BLaER1 (cell line): ENCODE data around the gene ONECUT1.

Source experiments
- H3K27ac ChIP-seq: shearing (Covaris generic); formaldehyde crosslinking; 2 replicates; pipeline ENCODE4 v1.8.1; 2022
- H3K27me3 ChIP-seq: shearing (Covaris generic); formaldehyde crosslinking; 2 replicates; pipeline ENCODE4 v1.8.1; 2022
- H3K36me3 ChIP-seq: shearing (Covaris generic); formaldehyde crosslinking; 2 replicates; pipeline ENCODE4 v1.8.1; 2022
- H3K4me1 ChIP-seq: shearing (Covaris generic); formaldehyde crosslinking; 2 replicates; pipeline ENCODE4 v1.8.1; 2022
- H3K4me2 ChIP-seq: shearing (Covaris generic); formaldehyde crosslinking; 2 replicates; pipeline ENCODE4 v1.8.1; 2022
- H3K4me3 ChIP-seq: shearing (Covaris generic); formaldehyde crosslinking; 2 replicates; pipeline ENCODE4 v1.8.1; 2022
- H3K9ac ChIP-seq: shearing (Covaris generic); formaldehyde crosslinking; 2 replicates; pipeline ENCODE4 v1.8.1; 2022
- H3K9me3 ChIP-seq: shearing (Covaris generic); formaldehyde crosslinking; 2 replicates; pipeline ENCODE4 v1.8.1; 2022
- H4K20me1 ChIP-seq: shearing (Covaris generic); formaldehyde crosslinking; 2 replicates; pipeline ENCODE4 v1.8.1; 2022
- Cebpa-rat ChIP-seq: shearing (Covaris generic); IDR thresholded peaks from 2 replicates; pipeline ENCODE4 v1.8.1; 2022

Gene ONECUT1

GRCh38 chr15:52726195-52726594, 63.9 kb downstream of the ONECUT1 start:
- H3K4me2 ChIP-seq, result no peak overlapping the region
- H4K20me1 ChIP-seq, result no peaks in the 10 kb centered on the region
- no peak for TF ChIP-seq Cebpa-rat
- no peaks in the 10 kb centered on the region for H3K36me3 ChIP-seq
- no peaks in the 10 kb centered on the region for H3K27me3 ChIP-seq
- no peak overlapping the region for H3K27ac ChIP-seq
- no peaks in the 10 kb centered on the region for H3K9me3 ChIP-seq
- H3K9ac ChIP-seq, result no peak overlapping the region
- no peak overlapping the region for H3K4me3 ChIP-seq
- peaks cover 40% of the 10 kb centered on the region for H3K4me1 ChIP-seq

GRCh38 chr15:52718551-52718950, 71.6 kb downstream of the ONECUT1 start:
- Histone ChIP-seq H3K9ac (no peak overlapping the region), H3K4me1 (no peaks in the 10 kb centered on the region)
- no peak for TF ChIP-seq Cebpa-rat

GRCh38 chr15:52717924-52718323, 72.2 kb downstream of the ONECUT1 start:
- Histone ChIP-seq H3K36me3 (no peaks in the 10 kb centered on the region), H3K4me2 (no peak overlapping the region), H4K20me1 (no peaks in the 10 kb centered on the region), H3K27me3 (no peaks in the 10 kb centered on the region), H3K27ac (no peak overlapping the region), H3K9me3 (no peaks in the 10 kb centered on the region), H3K4me1 (no peaks in the 10 kb centered on the region), H3K9ac (no peak overlapping the region), H3K4me3 (no peak overlapping the region)
- no peak for TF ChIP-seq Cebpa-rat

More at GRCh38 chr15:52718551-52718950, 71.6 kb downstream of the ONECUT1 start:
- Histone ChIP-seq H3K9me3 (no peaks in the 10 kb centered on the region), H4K20me1 (no peaks in the 10 kb centered on the region), H3K36me3 (no peaks in the 10 kb centered on the region), H3K27me3 (no peaks in the 10 kb centered on the region), H3K27ac (no peak overlapping the region), H3K4me2 (no peak overlapping the region), H3K4me3 (no peak overlapping the region)

GRCh38 chr15:52717481-52717880, 72.7 kb downstream of the ONECUT1 start:
- H3K4me3 ChIP-seq, result no peak overlapping the region
- H3K36me3 ChIP-seq, result no peaks in the 10 kb centered on the region
- TF ChIP-seq Cebpa-rat, result no peak
- H3K9me3 ChIP-seq, result no peaks in the 10 kb centered on the region
- no peak overlapping the region for H3K4me2 ChIP-seq
- no peaks in the 10 kb centered on the region for H3K27me3 ChIP-seq
- H3K9ac ChIP-seq, result no peak overlapping the region
- no peaks in the 10 kb centered on the region for H3K4me1 ChIP-seq
- no peak overlapping the region for H3K27ac ChIP-seq
- no peaks in the 10 kb centered on the region for H4K20me1 ChIP-seq

- Histone ChIP-seq H3K4me2 (no peak overlapping the region), H3K27me3 (no peaks in the 10 kb centered on the region), H3K4me1 (no peaks in the 10 kb centered on the region), H4K20me1 (no peaks in the 10 kb centered on the region), H3K9me3 (no peaks in the 10 kb centered on the region), H3K36me3 (no peaks in the 10 kb centered on the region), H3K4me3 (no peak overlapping the region), H3K27ac (no peak overlapping the region), H3K9ac (no peak overlapping the region)
- TF ChIP-seq Cebpa-rat, result no peak
Observed at GRCh38 chr15:52716536-52716935, 73.6 kb downstream of the ONECUT1 start.

- Histone ChIP-seq H3K36me3 (no peaks in the 10 kb centered on the region), H4K20me1 (no peaks in the 10 kb centered on the region), H3K4me1 (no peaks in the 10 kb centered on the region), H3K9me3 (no peaks in the 10 kb centered on the region), H3K4me3 (no peak overlapping the region), H3K27ac (no peak overlapping the region), H3K9ac (no peak overlapping the region), H3K27me3 (no peaks in the 10 kb centered on the region), H3K4me2 (no peak overlapping the region)
- no peak for TF ChIP-seq Cebpa-rat
Observed at GRCh38 chr15:52715411-52715810, 74.7 kb downstream of the ONECUT1 start.

- no peak overlapping the region for H3K27ac ChIP-seq
- H4K20me1 ChIP-seq, result no peaks in the 10 kb centered on the region
- no peaks in the 10 kb centered on the region for H3K27me3 ChIP-seq
- TF ChIP-seq Cebpa-rat, result no peak
- no peak overlapping the region for H3K4me3 ChIP-seq
- no peaks in the 10 kb centered on the region for H3K4me1 ChIP-seq
- H3K9ac ChIP-seq, result no peak overlapping the region
- H3K4me2 ChIP-seq, result no peak overlapping the region
- H3K36me3 ChIP-seq, result no peaks in the 10 kb centered on the region
- H3K9me3 ChIP-seq, result no peaks in the 10 kb centered on the region
Observed at GRCh38 chr15:52714968-52715367, 75.2 kb downstream of the ONECUT1 start.

- Histone ChIP-seq H3K27me3 (no peaks in the 10 kb centered on the region), H3K4me3 (no peak overlapping the region), H3K27ac (no peak overlapping the region), H3K4me2 (no peak overlapping the region), H3K4me1 (no peaks in the 10 kb centered on the region), H3K36me3 (no peaks in the 10 kb centered on the region), H4K20me1 (no peaks in the 10 kb centered on the region), H3K9ac (no peak overlapping the region), H3K9me3 (no peaks in the 10 kb centered on the region)
- TF ChIP-seq Cebpa-rat, result no peak
Observed at GRCh38 chr15:52710708-52711389, 79.3 kb downstream of the ONECUT1 start.

- H3K9me3 ChIP-seq, result no peaks in the 10 kb centered on the region
- H3K27me3 ChIP-seq, result no peaks in the 10 kb centered on the region
- H3K36me3 ChIP-seq, result no peaks in the 10 kb centered on the region
- no peak overlapping the region for H3K4me2 ChIP-seq
- no peaks in the 10 kb centered on the region for H3K4me1 ChIP-seq
- no peak overlapping the region for H3K4me3 ChIP-seq
- no peak overlapping the region for H3K9ac ChIP-seq
- TF ChIP-seq Cebpa-rat, result no peak
- H4K20me1 ChIP-seq, result no peaks in the 10 kb centered on the region
- no peak overlapping the region for H3K27ac ChIP-seq
Observed at GRCh38 chr15:52710050-52710707, 80.0 kb downstream of the ONECUT1 start.

GRCh38 chr15:52709187-52709981, 80.8 kb downstream of the ONECUT1 start:
- H3K9ac ChIP-seq, result no peak overlapping the region
- H3K27ac ChIP-seq, result no peak overlapping the region
- no peaks in the 10 kb centered on the region for H3K4me1 ChIP-seq
- H3K27me3 ChIP-seq, result no peaks in the 10 kb centered on the region
- no peaks in the 10 kb centered on the region for H3K36me3 ChIP-seq
- no peaks in the 10 kb centered on the region for H3K9me3 ChIP-seq
- no peak for TF ChIP-seq Cebpa-rat
- no peak overlapping the region for H3K4me2 ChIP-seq
- no peak overlapping the region for H3K4me3 ChIP-seq
- H4K20me1 ChIP-seq, result no peaks in the 10 kb centered on the region
